Esophagus muscularis mucosa (tissue), 4 donors: ENCODE results near the gene FGF5.

Source experiments
- EP300 ChIP-seq: sonication (generic); formaldehyde crosslinking; IDR thresholded peaks from one replicate; pipeline ENCODE4 v1.6.1; 2017; ENCODE audit warnings: antibody characterized with exemption
- POLR2A ChIP-seq: fragments of 450-650 bp; IDR thresholded peaks from one replicate; pipeline ENCODE4 v1.6.1; 2017; ENCODE audit warnings: antibody characterized with exemption, moderate library complexity, mild to moderate bottlenecking, low read depth
- POLR2AphosphoS5 ChIP-seq, 2 donors: sonication (generic); formaldehyde crosslinking; IDR thresholded peaks; one replicate each; pipeline ENCODE4 v1.6.1; 2017; ENCODE audit warnings: antibody characterized with exemption in 2 of 2
- TF ChIP-seq, protein P1 (sequence below), 3 experiments: fragments of 200-600 bp in 2 of 3; fragments of 450-650 bp in 1 of 3; sonication (generic) in 2 of 3; IDR thresholded peaks; one replicate each; pipeline ENCODE4 v1.5.1; 2017 to 2019; ENCODE audit warnings: antibody characterized with exemption in 3 of 3, mild to moderate bottlenecking in 2 of 3, moderate library complexity in 1 of 3

GRCh38 chr4:80229590-80229989 is 36.9 kb upstream of the FGF5 start:
- TF ChIP-seq EP300 (no peak), POLR2A (no peak), POLR2AphosphoS5 (IDR thresholded peaks at IDR 0.05) (no peak)
- TF ChIP-seq, protein P1, sequence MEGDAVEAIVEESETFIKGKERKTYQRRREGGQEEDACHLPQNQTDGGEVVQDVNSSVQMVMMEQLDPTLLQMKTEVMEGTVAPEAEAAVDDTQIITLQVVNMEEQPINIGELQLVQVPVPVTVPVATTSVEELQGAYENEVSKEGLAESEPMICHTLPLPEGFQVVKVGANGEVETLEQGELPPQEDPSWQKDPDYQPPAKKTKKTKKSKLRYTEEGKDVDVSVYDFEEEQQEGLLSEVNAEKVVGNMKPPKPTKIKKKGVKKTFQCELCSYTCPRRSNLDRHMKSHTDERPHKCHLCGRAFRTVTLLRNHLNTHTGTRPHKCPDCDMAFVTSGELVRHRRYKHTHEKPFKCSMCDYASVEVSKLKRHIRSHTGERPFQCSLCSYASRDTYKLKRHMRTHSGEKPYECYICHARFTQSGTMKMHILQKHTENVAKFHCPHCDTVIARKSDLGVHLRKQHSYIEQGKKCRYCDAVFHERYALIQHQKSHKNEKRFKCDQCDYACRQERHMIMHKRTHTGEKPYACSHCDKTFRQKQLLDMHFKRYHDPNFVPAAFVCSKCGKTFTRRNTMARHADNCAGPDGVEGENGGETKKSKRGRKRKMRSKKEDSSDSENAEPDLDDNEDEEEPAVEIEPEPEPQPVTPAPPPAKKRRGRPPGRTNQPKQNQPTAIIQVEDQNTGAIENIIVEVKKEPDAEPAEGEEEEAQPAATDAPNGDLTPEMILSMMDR (IDR thresholded peaks at IDR 0.05), result no peak
